ENCODE results near the gene SNCAIP.

- TF ChIP-seq, protein P1, sequence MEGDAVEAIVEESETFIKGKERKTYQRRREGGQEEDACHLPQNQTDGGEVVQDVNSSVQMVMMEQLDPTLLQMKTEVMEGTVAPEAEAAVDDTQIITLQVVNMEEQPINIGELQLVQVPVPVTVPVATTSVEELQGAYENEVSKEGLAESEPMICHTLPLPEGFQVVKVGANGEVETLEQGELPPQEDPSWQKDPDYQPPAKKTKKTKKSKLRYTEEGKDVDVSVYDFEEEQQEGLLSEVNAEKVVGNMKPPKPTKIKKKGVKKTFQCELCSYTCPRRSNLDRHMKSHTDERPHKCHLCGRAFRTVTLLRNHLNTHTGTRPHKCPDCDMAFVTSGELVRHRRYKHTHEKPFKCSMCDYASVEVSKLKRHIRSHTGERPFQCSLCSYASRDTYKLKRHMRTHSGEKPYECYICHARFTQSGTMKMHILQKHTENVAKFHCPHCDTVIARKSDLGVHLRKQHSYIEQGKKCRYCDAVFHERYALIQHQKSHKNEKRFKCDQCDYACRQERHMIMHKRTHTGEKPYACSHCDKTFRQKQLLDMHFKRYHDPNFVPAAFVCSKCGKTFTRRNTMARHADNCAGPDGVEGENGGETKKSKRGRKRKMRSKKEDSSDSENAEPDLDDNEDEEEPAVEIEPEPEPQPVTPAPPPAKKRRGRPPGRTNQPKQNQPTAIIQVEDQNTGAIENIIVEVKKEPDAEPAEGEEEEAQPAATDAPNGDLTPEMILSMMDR (IDR thresholded peaks at IDR 0.05 in 2 of 3, conservative IDR thresholded peaks at IDR 0.05 in 1 of 3; ENCODE audit: insufficient read depth in 2 of 3, low read depth in 1 of 3, low read length in 3 of 3): no peak
- TF ChIP-seq YBX1 (IDR thresholded peaks at IDR 0.05): no peak
- TF ChIP-seq RAD21 (CRISPR knock-in tag; conservative IDR thresholded peaks at IDR 0.05 in 1 of 2, IDR thresholded peaks at IDR 0.05 in 1 of 2): no peak
- TF ChIP-seq RCOR1 (IDR thresholded peaks at IDR 0.05; ENCODE audit: borderline replicate concordance in 1 of 2, low read depth in 2 of 2, low read length in 2 of 2): no peak
- no peak for TF ChIP-seq FOXK2 (conservative IDR thresholded peaks at IDR 0.05 in 1 of 2, IDR thresholded peaks at IDR 0.05 in 1 of 2; ENCODE audit: low read depth in 2 of 2)
- no peak for TF ChIP-seq ATF3 (IDR thresholded peaks at IDR 0.05)
- TF ChIP-seq ATF3 (CRISPR knock-in tag; conservative IDR thresholded peaks at IDR 0.05): no peak
- TF ChIP-seq, protein P2, sequence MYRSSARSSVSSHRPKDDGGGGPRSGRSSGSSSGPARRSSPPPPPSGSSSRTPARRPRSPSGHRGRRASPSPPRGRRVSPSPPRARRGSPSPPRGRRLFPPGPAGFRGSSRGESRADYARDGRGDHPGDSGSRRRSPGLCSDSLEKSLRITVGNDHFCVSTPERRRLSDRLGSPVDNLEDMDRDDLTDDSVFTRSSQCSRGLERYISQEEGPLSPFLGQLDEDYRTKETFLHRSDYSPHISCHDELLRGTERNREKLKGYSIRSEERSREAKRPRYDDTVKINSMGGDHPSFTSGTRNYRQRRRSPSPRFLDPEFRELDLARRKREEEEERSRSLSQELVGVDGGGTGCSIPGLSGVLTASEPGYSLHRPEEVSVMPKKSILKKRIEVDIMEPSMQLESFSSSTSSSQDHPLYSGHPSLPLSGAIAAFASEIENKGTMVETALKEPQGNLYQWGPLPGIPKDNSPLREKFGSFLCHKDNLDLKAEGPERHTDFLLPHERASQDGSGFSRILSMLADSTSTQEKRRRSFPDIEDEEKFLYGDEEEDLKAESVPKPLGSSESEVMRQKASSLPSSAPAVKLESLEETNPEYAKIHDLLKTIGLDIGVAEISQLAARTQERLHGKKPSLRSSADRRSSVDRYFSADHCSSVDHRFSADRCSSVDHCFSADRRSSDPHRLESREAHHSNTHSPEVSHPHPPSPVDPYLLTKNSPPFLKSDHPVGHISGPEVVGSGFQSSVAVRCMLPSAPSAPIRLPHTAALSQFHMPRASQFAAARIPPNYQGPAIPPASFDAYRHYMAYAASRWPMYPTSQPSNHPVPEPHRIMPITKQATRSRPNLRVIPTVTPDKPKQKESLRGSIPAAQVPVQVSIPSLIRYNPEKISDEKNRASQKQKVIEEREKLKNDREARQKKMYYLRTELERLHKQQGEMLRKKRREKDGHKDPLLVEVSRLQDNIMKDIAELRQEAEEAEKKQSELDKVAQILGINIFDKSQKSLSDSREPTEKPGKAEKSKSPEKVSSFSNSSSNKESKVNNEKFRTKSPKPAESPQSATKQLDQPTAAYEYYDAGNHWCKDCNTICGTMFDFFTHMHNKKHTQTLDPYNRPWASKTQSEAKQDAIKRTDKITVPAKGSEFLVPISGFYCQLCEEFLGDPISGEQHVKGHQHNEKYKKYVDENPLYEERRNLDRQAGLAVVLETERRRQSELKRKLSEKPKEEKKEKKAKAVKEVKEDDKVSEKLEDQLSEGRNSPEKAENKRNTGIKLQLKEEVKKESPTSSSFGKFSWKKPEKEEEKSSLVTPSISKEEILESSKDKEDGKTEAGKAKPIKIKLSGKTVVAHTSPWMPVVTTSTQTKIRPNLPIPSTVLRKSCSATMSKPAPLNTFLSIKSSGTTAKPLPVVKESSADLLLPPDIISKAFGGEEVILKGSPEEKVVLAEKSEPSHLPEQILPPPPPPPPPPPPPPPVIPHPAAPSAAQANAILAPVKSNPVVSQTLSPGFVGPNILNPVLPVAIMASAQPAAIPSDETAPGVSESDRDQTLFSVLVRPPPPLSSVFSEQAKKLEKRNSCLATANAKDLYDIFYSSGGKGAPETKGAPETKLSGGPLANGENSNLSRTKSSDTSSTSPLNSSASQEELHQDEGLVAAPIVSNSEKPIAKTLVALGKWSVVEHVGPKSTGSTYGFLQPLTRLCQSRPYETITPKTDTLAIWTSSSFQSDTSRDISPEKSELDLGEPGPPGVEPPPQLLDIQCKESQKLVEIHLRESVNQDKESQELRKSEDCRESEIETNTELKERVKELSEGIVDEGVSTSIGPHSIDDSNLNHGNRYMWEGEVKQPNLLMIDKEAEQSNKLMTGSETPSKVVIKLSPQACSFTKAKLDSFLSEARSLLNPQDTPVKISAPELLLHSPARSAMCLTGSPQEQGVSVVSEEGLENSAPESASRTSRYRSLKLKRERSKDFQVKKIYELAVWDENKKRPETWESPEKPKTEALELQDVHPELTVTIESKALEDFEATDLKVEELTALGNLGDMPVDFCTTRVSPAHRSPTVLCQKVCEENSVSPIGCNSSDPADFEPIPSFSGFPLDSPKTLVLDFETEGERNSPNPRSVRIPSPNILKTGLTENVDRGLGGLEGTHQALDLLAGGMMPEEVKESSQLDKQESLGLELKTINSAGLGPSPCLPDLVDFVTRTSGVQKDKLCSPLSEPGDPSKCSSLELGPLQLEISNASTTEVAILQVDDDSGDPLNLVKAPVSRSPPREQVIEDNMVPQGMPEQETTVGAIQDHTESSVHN (IDR thresholded peaks at IDR 0.05; ENCODE audit: borderline replicate concordance in 1 of 2, low read depth in 1 of 2): no peak
- no peak for TF ChIP-seq SIN3A (IDR thresholded peaks at IDR 0.05; ENCODE audit: borderline replicate concordance in 2 of 2, control insufficient read depth in 1 of 2, low read depth in 2 of 2, low read length in 2 of 2)
- no peak for TF ChIP-seq ZNF668 (CRISPR knock-in tag; IDR thresholded peaks at IDR 0.05)
Observed at GRCh38 chr5:122473941-122474340, 161.9 kb downstream of the SNCAIP start.
